ENCODE data around the gene RNF150.

- TF ChIP-seq CTCF (IDR thresholded peaks at IDR 0.05): no peak
- TF ChIP-seq POLR2A (IDR thresholded peaks at IDR 0.05): no peak
Measured at GRCh38 chr4:141098163-141098562, 35.1 kb downstream of the RNF150 start.

Data from body of pancreas (tissue), 4 donors.